Right ventricle myocardium inferior (tissue), 1 donor: ENCODE measurements around the gene CACNA1H. TPM values are rescaled to one million over a fixed set of nuclear protein-coding genes. Genes with fewer than 3 reads are reported as not detected.
"Not testable (repeated sequence)": the region's sequence is repeated elsewhere in the genome, so short reads cannot be mapped to it uniquely, and the experiment has no call there.

Experiments used
- ATAC-seq: fragments of 200-7000 bp; cut with Tn5 transposase; one replicate; pipeline ENCODE4 v1.9.1; 2020; ENCODE audit warnings: mild to moderate bottlenecking, moderate library complexity
- DNase-seq: peaks from one replicate; pipeline ENCODE4 v3.0.0; 2021; ENCODE audit errors: missing footprints
- intact Hi-C: fragments of 100-400 bp; cut with DNase I; formaldehyde crosslinking; loops from one replicate; pipeline ENCODE4 v1.11.0; 2022
- total RNA-seq: library from RNA; stranded (reverse); fragmentation: NEBNext Ultra II Directional; extraction: Animal tissue kit (Norgen Biotek cat#: 25700); gene quantifications from one replicate; pipeline ENCODE4 v1.2.1, GENCODE V29; 2021
- donor health status: DM: no; HTN: yes; CAD: no; lungs with severe emphysema.

CACNA1H gene
- total RNA-seq, 1 donor from 2014 or later: 6.0 TPM

- DNase-seq, intact Hi-C loops: not testable (repeated sequence)
Measured at GRCh38 chr16:1249031-1249755, 96.3 kb downstream of the CACNA1H start.

GRCh38 chr16:1253701-1254364 is 100.9 kb downstream of the CACNA1H start:
- intact Hi-C loops, DNase-seq: not testable (repeated sequence)
- peak; percentile 23 for ATAC-seq

More at GRCh38 chr16:1249031-1249755, 96.3 kb downstream of the CACNA1H start:
- ATAC-seq: peak; percentile 47

- ATAC-seq, intact Hi-C loops, DNase-seq: not testable (repeated sequence)
Measured at GRCh38 chr16:1254821-1255220, 101.9 kb downstream of the CACNA1H start.

GRCh38 chr16:1255276-1256122 is 102.6 kb downstream of the CACNA1H start, which contains the start of gene TPSD1:
Gene TPSD1, plus strand, starts transcription at chr16:1256069. Its CDS starts 212 bp downstream, at chr16:1256281.
- peak; percentile 56 for DNase-seq
- intact Hi-C loops, ATAC-seq: not testable (repeated sequence)

- ATAC-seq (peak; percentile 18), DNase-seq (peak; percentile 65)
- intact Hi-C loops: not testable (repeated sequence)
Measured at GRCh38 chr16:1256296-1256873, 103.5 kb downstream of the CACNA1H start.

DNA sequence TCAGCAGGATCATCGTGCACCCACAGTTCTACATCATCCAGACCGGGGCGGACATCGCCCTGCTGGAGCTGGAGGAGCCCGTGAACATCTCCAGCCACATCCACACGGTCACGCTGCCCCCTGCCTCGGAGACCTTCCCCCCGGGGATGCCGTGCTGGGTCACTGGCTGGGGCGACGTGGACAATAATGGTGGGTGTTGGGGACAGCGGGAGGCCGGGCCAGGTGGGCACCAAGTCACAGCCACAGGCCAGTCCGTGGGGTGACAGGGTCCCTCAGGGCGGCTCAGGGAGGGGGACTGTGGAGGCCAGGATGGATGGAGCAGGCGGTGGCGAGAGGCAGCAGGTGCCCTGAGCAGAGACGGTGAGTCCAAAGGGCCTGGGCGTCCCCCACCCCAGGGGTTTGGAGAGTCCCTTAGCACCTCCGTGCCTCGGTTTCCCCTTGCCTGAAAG is 104.0 kb downstream of the CACNA1H start:
- intact Hi-C loops: no loop called here
- ATAC-seq (no peak), DNase-seq (peak; percentile 48)

DNA sequence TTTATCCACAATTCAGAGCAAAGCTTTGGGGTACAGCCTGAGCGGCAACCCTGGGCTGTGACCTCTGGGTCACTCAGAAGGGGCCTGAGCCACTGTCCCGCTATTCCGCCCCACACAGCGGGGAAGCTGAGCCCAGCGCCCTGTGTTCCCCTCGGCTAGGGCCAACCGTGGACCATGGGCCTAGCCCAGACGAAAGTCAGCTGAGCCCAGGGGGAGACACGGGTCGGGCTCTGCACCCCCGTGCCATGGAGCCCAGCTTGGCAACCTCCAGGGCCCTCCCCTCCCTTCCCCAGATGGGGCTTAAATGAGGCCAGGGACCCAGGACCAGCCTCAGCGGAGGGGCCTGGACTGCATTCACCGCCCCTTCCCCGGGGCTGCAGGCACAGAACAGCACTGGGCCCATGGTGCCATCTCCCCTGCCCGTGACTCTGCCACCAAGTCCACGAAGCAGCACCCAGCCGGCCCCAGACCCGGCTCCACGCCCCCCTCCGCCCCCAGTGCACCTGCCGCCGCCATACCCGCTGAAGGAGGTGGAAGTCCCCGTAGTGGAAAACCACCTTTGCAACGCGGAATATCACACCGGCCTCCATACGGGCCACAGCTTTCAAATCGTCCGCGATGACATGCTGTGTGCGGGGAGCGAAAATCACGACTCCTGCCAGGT is 104.8 kb downstream of the CACNA1H start:
- peak; percentile 47 for DNase-seq
- no peak for ATAC-seq
- intact Hi-C loops: no loop called here

- ATAC-seq (no peak), DNase-seq (no peak)
- intact Hi-C loops: no loop called here
Measured at GRCh38 chr16:1258225-1258600, 105.3 kb downstream of the CACNA1H start.

DNA sequence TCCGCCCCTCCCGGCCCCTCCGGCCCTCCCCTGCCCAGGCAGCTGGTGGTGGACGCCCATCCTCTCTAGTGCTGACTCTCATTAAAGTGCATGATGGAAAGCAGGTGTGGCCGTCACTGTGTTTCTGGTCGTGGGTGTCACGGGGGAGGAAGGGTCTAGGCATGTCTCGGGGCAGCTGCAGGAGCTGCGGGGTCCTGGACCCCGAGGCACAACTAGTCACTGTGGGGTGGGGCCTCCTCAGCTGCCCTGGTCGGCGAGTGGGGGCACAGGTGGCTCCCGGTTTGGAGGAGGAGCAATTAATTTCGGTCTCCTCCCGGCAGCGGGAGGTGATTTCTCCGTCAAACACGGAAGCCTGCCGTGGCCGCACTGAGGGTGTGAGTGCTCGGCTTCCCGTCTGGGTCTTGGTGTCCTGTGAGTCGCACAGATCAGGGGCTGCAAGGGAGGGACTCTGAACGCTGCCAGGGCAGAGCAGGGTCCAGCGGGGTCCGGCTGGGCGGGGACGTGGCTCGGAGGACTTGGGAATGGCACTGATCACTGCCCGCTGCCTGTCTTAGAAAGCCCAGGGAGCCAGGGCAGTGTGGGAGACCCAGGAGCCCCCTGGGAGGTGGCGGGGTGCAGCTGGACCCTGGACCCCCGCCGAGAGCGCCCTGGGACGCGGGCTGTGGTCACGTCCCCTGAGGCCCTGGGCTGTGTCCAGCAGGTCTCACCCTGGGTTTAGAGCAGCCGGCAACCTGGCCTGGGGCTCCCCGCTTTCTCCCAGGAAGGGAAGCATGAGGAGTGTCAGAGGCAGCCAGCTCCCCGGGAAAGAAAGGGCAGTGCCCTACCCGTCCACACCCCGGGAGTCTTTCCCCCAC is 106.2 kb downstream of the CACNA1H start:
- DNase-seq: no peak
- intact Hi-C loops: no loop called here
- no peak for ATAC-seq

DNA sequence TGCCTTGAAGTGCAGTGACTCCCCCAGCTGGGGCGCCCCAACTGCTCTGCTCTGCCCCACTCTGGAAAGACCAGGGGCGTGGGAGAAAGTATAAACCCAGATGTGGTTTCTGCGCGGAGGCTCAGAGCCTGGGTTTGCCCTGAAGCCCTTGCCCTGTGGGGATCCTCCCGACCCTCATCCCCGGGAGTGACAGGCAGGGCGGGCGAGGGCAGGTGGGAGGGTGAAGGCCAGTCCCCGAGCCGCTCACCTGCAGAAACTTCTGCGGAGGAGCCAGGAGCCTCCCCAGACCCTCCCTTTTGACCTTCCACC is 106.8 kb downstream of the CACNA1H start:
- ATAC-seq: no peak
- intact Hi-C loops: no loop called here
- DNase-seq: no peak

DNA sequence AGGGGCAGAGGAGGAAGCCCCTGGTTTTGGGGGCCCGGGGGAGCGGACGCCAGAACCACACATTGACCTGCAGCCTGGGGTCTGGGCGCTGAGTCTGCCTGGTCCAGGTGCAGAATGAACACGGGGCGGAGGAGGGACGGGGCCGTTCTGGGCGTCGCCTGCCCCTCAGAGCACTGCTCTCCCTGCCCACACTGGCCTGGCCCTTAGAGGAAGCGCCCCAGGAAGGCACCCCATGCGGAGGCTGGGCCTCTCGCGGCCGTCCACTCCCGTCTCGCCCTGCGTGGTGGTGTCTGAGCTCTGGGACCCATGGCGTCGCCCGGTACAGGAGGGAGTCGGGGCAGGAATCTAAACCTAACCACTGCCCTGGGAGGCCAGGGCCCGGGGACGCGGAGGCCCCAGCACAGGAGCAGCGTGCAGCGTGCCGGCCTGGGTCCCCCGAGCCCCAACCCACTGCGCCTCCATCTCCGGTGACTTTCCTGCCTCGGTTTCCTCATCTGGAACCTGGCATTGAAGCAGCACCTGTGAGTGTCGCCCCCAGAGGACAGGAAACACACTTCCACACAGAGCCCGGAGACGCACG is 107.3 kb downstream of the CACNA1H start:
- intact Hi-C loops: no loop called here
- ATAC-seq (no peak), DNase-seq (no peak)

DNA sequence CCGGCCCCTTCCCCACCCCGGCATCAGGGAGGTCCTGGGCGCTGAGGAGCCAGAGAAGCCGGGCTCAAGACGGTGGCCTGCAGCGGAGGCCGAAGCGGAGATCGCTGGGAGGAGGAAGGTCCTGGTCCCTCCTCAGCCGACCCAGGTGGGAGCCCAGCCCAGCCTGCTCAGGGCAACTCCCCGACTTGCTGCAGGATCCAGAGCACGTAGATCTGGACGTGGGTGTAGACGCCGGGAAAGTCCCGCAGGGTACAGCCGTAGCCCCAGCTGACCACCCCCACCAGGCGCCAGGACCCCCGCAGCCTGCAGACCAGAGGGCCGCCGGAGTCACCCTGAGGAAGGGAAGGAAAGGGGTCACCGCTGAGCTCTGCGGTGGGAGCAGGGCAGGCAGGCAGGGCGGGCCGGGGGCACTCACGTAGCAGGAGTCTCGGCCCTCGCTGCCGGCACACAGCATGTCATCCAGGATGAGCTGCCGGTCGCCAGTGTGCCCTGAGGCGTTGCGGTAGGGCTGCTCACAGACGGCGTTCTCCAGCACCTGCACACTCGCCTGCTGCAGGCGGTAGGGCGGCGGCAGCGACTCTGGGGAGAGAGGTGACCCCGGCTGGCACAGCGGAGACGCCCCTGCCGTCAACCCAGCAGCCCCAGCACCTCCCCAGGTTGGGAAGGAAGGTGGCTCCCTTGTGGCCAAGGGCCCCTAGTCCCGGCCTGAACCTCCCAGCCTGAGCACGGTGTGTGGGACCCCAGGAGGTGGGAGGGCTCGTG is 108.4 kb downstream of the CACNA1H start:
- DNase-seq (no peak), ATAC-seq (no peak)
- intact Hi-C loops: no loop called here

- DNase-seq (no peak), ATAC-seq (no peak)
- intact Hi-C loops: no loop called here
Measured at GRCh38 chr16:1262210-1262845, 109.4 kb downstream of the CACNA1H start.

- intact Hi-C loops: no loop called here
- ATAC-seq: no peak
- DNase-seq: no peak
Measured at GRCh38 chr16:1262846-1263221, 109.9 kb downstream of the CACNA1H start.

DNA sequence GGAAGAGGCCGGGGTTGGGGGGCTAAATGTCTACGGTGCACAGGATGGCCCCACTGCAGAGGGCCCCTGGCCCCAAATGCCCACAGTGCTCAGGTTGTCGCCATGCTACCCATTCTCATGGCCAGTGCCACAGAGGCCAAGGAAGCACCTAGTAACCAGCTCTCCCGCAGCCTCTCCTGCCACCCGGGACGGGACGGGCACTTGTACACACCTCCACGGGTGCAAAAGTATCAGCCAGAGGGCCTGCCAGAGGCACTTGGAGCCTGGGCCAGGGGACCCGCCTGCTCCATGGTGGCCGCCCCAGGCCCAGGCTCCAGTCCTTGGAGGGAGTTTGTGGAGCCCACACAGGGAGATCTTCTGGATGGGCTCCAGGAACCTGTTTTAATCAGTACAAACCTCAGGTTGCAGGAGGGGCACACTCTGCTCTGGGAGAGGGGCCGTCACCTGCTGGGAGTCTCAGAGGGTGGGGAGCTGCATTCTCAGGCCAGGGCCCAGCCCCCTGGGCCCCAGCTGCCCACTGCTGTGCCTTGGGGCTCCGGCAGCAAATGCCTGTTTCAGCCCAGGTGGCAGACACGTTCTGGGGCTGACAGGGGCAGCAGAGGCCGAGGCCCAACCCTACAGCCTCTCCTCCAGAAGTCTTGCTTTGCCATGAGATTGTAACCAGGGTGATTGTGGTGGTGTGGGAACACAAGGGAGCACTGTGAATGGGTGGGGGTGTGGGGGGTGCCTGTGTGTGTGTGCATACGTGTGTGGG is 110.9 kb downstream of the CACNA1H start:
- intact Hi-C loops: no loop called here
- DNase-seq (no peak), ATAC-seq (no peak)
